ENCODE measurements around the gene CBFA2T3. TPM values are rescaled to one million over a fixed set of nuclear protein-coding genes. Genes with fewer than 3 reads are reported as not detected.

Gene CBFA2T3
- total RNA-seq (11.2 TPM), polyA plus RNA-seq (19.1 TPM)
- long read RNA-seq, donor 1, full-length matches to known transcripts = 2 of 2 reads
- long read RNA-seq, donor 1, partial matches to known transcripts = 0 of 2 reads
- long read RNA-seq, donor 1, other reads (novel, unspliced or antisense) = 0 of 2 reads
- long read RNA-seq, donor 2 = 0 reads
- long read RNA-seq, donor 3, full-length matches to known transcripts = 7 of 49 reads
- long read RNA-seq, donor 3, partial matches to known transcripts = 42 of 49 reads
- long read RNA-seq, donor 3, other reads (novel, unspliced or antisense) = 0 of 49 reads
- long read RNA-seq, donor 4, full-length matches to known transcripts = 4 of 17 reads
- long read RNA-seq, donor 4, partial matches to known transcripts = 7 of 17 reads
- long read RNA-seq, donor 4, other reads (novel, unspliced or antisense) = 6 of 17 reads
- long read RNA-seq, donor 5, full-length matches to known transcripts = 7 of 27 reads
- long read RNA-seq, donor 5, partial matches to known transcripts = 20 of 27 reads
- long read RNA-seq, donor 5, other reads (novel, unspliced or antisense) = 0 of 27 reads
- long read RNA-seq, donor 6, full-length matches to known transcripts = 3 of 20 reads
- long read RNA-seq, donor 6, partial matches to known transcripts = 17 of 20 reads
- long read RNA-seq, donor 6, other reads (novel, unspliced or antisense) = 0 of 20 reads
- long read RNA-seq, donor 7, full-length matches to known transcripts = 2 of 28 reads
- long read RNA-seq, donor 7, partial matches to known transcripts = 19 of 28 reads
- long read RNA-seq, donor 7, other reads (novel, unspliced or antisense) = 7 of 28 reads
- long read RNA-seq, donor 8, full-length matches to known transcripts = 5 of 11 reads
- long read RNA-seq, donor 8, partial matches to known transcripts = 6 of 11 reads
- long read RNA-seq, donor 8, other reads (novel, unspliced or antisense) = 0 of 11 reads
- long read RNA-seq, donor 9, full-length matches to known transcripts = 8 of 19 reads
- long read RNA-seq, donor 9, partial matches to known transcripts = 11 of 19 reads
- long read RNA-seq, donor 9, other reads (novel, unspliced or antisense) = 0 of 19 reads
- long read RNA-seq, donor 10, full-length matches to known transcripts = 13 of 68 reads
- long read RNA-seq, donor 10, partial matches to known transcripts = 49 of 68 reads
- long read RNA-seq, donor 10, other reads (novel, unspliced or antisense) = 6 of 68 reads

GRCh38 chr16:88977018-88977811, at the start of gene CBFA2T3:
CBFA2T3 (minus strand) TSS chr16:88977207; CDS start chr16:88976807, 400 bp downstream.
- Histone ChIP-seq H3K9me3 (ENCODE audit: control insufficient read depth in 2 of 2, insufficient read depth in 1 of 2, low read length in 1 of 2) (peaks cover 0 to 12% of the 10 kb centered on the region in 2 donors), H3K4me3 (ENCODE audit: low read length in 2 of 2) (peak within 1 kb of the TSS; percentile 32 to 56)
- DNase-seq (ENCODE audit: low read depth in 6 of 9, low spot score in 9 of 9) = no peak

GRCh38 chr16:89026121-89026612, 49.2 kb upstream of the CBFA2T3 start:
- peaks cover 0 to 3% of the 10 kb centered on the region in 2 donors for H3K27me3 ChIP-seq (ENCODE audit: control insufficient read depth in 2 of 2, insufficient read depth in 1 of 2, low read length in 1 of 2)
- H3K4me3 ChIP-seq (ENCODE audit: low read length in 2 of 2) = no peak overlapping the region
- H3K4me1 ChIP-seq (ENCODE audit: control insufficient read depth in 2 of 2, insufficient read depth in 2 of 2, low read length in 2 of 2) = peaks cover 0 to 39% of the 10 kb centered on the region in 2 donors
- peak in 3 of 9 donors; percentile 52 to 77 (median 65) for DNase-seq (ENCODE audit: low read depth in 6 of 9, low spot score in 9 of 9)
- H3K36me3 ChIP-seq (ENCODE audit: control insufficient read depth in 2 of 2, insufficient read depth in 2 of 2, low read length in 1 of 2) = no peaks in the 10 kb centered on the region
- 56% methylated on average over 5 of the region's 5 CpGs for WGBS
- H3K27ac ChIP-seq (ENCODE audit: low read depth in 1 of 2, low read length in 1 of 2) = peak overlapping the region in 1 of 2 donors; percentile 50
- H3K9me3 ChIP-seq (ENCODE audit: control insufficient read depth in 2 of 2, insufficient read depth in 1 of 2, low read length in 1 of 2) = peaks cover 4 to 10% of the 10 kb centered on the region in 2 donors

More at GRCh38 chr16:88977018-88977811, at the start of gene CBFA2T3:
- Histone ChIP-seq H3K27ac (ENCODE audit: low read depth in 1 of 2, low read length in 1 of 2) (peak within 1 kb of the TSS; percentile 31 to 90), H3K27me3 (ENCODE audit: control insufficient read depth in 2 of 2, insufficient read depth in 1 of 2, low read length in 1 of 2) (peaks cover 0 to 38% of the 10 kb centered on the region in 2 donors), H3K4me1 (ENCODE audit: control insufficient read depth in 2 of 2, insufficient read depth in 2 of 2, low read length in 2 of 2) (peaks cover 65 to 86% of the 10 kb centered on the region in 2 donors), H3K36me3 (ENCODE audit: control insufficient read depth in 2 of 2, insufficient read depth in 2 of 2, low read length in 1 of 2) (peaks cover 0 to 12% of the 10 kb centered on the region in 2 donors)
- WGBS = 26% methylated on average over 32 of the region's 32 CpGs

- peak overlapping the region in 1 of 2 donors; percentile 50 for H3K27ac ChIP-seq (ENCODE audit: low read depth in 1 of 2, low read length in 1 of 2)
- WGBS = 94% methylated on average over 4 of the region's 4 CpGs
- H3K4me3 ChIP-seq (ENCODE audit: low read length in 2 of 2) = no peak overlapping the region
- H3K4me1 ChIP-seq (ENCODE audit: control insufficient read depth in 2 of 2, insufficient read depth in 2 of 2, low read length in 2 of 2) = peaks cover 0 to 37% of the 10 kb centered on the region in 2 donors
- no peaks in the 10 kb centered on the region for H3K36me3 ChIP-seq (ENCODE audit: control insufficient read depth in 2 of 2, insufficient read depth in 2 of 2, low read length in 1 of 2)
- H3K27me3 ChIP-seq (ENCODE audit: control insufficient read depth in 2 of 2, insufficient read depth in 1 of 2, low read length in 1 of 2) = peaks cover 0 to 3% of the 10 kb centered on the region in 2 donors
- H3K9me3 ChIP-seq (ENCODE audit: control insufficient read depth in 2 of 2, insufficient read depth in 1 of 2, low read length in 1 of 2) = peaks cover 2 to 7% of the 10 kb centered on the region in 2 donors
- no peak for DNase-seq (ENCODE audit: low read depth in 6 of 9, low spot score in 9 of 9)
Measured at GRCh38 chr16:89025636-89026035, 48.6 kb upstream of the CBFA2T3 start.

GRCh38 chr16:89024546-89025060, 47.6 kb upstream of the CBFA2T3 start:
- Histone ChIP-seq H3K9me3 (ENCODE audit: control insufficient read depth in 2 of 2, insufficient read depth in 1 of 2, low read length in 1 of 2) (peaks cover 2 to 7% of the 10 kb centered on the region in 2 donors), H3K27me3 (ENCODE audit: control insufficient read depth in 2 of 2, insufficient read depth in 1 of 2, low read length in 1 of 2) (peaks cover 0 to 4% of the 10 kb centered on the region in 2 donors), H3K36me3 (ENCODE audit: control insufficient read depth in 2 of 2, insufficient read depth in 2 of 2, low read length in 1 of 2) (no peaks in the 10 kb centered on the region), H3K27ac (ENCODE audit: low read depth in 1 of 2, low read length in 1 of 2) (no peak overlapping the region), H3K4me3 (ENCODE audit: low read length in 2 of 2) (no peak overlapping the region), H3K4me1 (ENCODE audit: control insufficient read depth in 2 of 2, insufficient read depth in 2 of 2, low read length in 2 of 2) (peaks cover 0 to 43% of the 10 kb centered on the region in 2 donors)
- 96% methylated on average over 11 of the region's 11 CpGs for WGBS
- DNase-seq (ENCODE audit: low read depth in 6 of 9, low spot score in 9 of 9) = no peak

GRCh38 chr16:89023621-89024511, 46.9 kb upstream of the CBFA2T3 start:
- H3K36me3 ChIP-seq (ENCODE audit: control insufficient read depth in 2 of 2, insufficient read depth in 2 of 2, low read length in 1 of 2) = no peaks in the 10 kb centered on the region
- no peak overlapping the region for H3K4me3 ChIP-seq (ENCODE audit: low read length in 2 of 2)
- 96% methylated on average over 23 of the region's 23 CpGs for WGBS
- no peak for DNase-seq (ENCODE audit: low read depth in 6 of 9, low spot score in 9 of 9)
- H3K27ac ChIP-seq (ENCODE audit: low read depth in 1 of 2, low read length in 1 of 2) = no peak overlapping the region
- peaks cover 2 to 7% of the 10 kb centered on the region in 2 donors for H3K9me3 ChIP-seq (ENCODE audit: control insufficient read depth in 2 of 2, insufficient read depth in 1 of 2, low read length in 1 of 2)
- H3K4me1 ChIP-seq (ENCODE audit: control insufficient read depth in 2 of 2, insufficient read depth in 2 of 2, low read length in 2 of 2) = peaks cover 0 to 43% of the 10 kb centered on the region in 2 donors
- peaks cover 0 to 4% of the 10 kb centered on the region in 2 donors for H3K27me3 ChIP-seq (ENCODE audit: control insufficient read depth in 2 of 2, insufficient read depth in 1 of 2, low read length in 1 of 2)

GRCh38 chr16:89023151-89023551, 46.1 kb upstream of the CBFA2T3 start:
- Histone ChIP-seq H3K27me3 (ENCODE audit: control insufficient read depth in 2 of 2, insufficient read depth in 1 of 2, low read length in 1 of 2) (peaks cover 0 to 6% of the 10 kb centered on the region in 2 donors), H3K27ac (ENCODE audit: low read depth in 1 of 2, low read length in 1 of 2) (no peak overlapping the region), H3K9me3 (ENCODE audit: control insufficient read depth in 2 of 2, insufficient read depth in 1 of 2, low read length in 1 of 2) (peaks cover 2 to 7% of the 10 kb centered on the region in 2 donors), H3K4me1 (ENCODE audit: control insufficient read depth in 2 of 2, insufficient read depth in 2 of 2, low read length in 2 of 2) (peaks cover 0 to 46% of the 10 kb centered on the region in 2 donors), H3K36me3 (ENCODE audit: control insufficient read depth in 2 of 2, insufficient read depth in 2 of 2, low read length in 1 of 2) (no peaks in the 10 kb centered on the region), H3K4me3 (ENCODE audit: low read length in 2 of 2) (no peak overlapping the region)
- WGBS = 98% methylated on average over 10 of the region's 10 CpGs
- no peak for DNase-seq (ENCODE audit: low read depth in 6 of 9, low spot score in 9 of 9)

- WGBS = 93% methylated on average over 25 of the region's 25 CpGs
- peaks cover 0 to 8% of the 10 kb centered on the region in 2 donors for H3K27me3 ChIP-seq (ENCODE audit: control insufficient read depth in 2 of 2, insufficient read depth in 1 of 2, low read length in 1 of 2)
- no peak for DNase-seq (ENCODE audit: low read depth in 6 of 9, low spot score in 9 of 9)
Measured at GRCh38 chr16:89022051-89022836, 45.2 kb upstream of the CBFA2T3 start.

More at GRCh38 chr16:89022051-89022836, 45.2 kb upstream of the CBFA2T3 start:
- H3K4me1 ChIP-seq (ENCODE audit: control insufficient read depth in 2 of 2, insufficient read depth in 2 of 2, low read length in 2 of 2) = peaks cover 0 to 48% of the 10 kb centered on the region in 2 donors
- H3K9me3 ChIP-seq (ENCODE audit: control insufficient read depth in 2 of 2, insufficient read depth in 1 of 2, low read length in 1 of 2) = peaks cover 2 to 7% of the 10 kb centered on the region in 2 donors
- no peaks in the 10 kb centered on the region for H3K36me3 ChIP-seq (ENCODE audit: control insufficient read depth in 2 of 2, insufficient read depth in 2 of 2, low read length in 1 of 2)
- no peak overlapping the region for H3K4me3 ChIP-seq (ENCODE audit: low read length in 2 of 2)
- H3K27ac ChIP-seq (ENCODE audit: low read depth in 1 of 2, low read length in 1 of 2) = no peak overlapping the region

All from thymus (tissue), 14 donors.